ENCODE results near the gene GSTP1. TPM values are rescaled to one million over a fixed set of nuclear protein-coding genes. Genes with fewer than 3 reads are reported as not detected.

Gene GSTP1

GRCh38 chr11:67634366-67635230 lies 51.0 kb downstream of the GSTP1 start:
- DNase-seq: no peak
- Histone ChIP-seq H2BK5ac (ENCODE audit: low read depth, low read length, poor library complexity, severe bottlenecking) (no peak overlapping the region), H3K27ac (ENCODE audit: low read length, poor library complexity, severe bottlenecking) (no peak overlapping the region), H3K79me1 (replicated peaks; ENCODE audit: low read length, poor library complexity, severe bottlenecking) (no peaks in the 10 kb centered on the region), H2AK5ac (ENCODE audit: low read length, severe bottlenecking) (no peak overlapping the region), H3K9ac (ENCODE audit: low read length) (no peak overlapping the region), H3K23ac (ENCODE audit: low read length in 2 of 2) (no peak overlapping the region), H4K8ac (ENCODE audit: low read length) (no peak overlapping the region), H3K9me3 (ENCODE audit: control insufficient read depth, low read length) (no peaks in the 10 kb centered on the region), H3K18ac (ENCODE audit: low read depth in 1 of 2, low read length in 2 of 2) (no peak overlapping the region), H3K14ac (ENCODE audit: low read length in 2 of 2) (no peak overlapping the region), H3K4me2 (ENCODE audit: low read length, poor library complexity, severe bottlenecking) (no peak overlapping the region), H2BK12ac (ENCODE audit: low read length in 2 of 2) (no peak overlapping the region), H3K36me3 (ENCODE audit: control insufficient read depth in 1 of 2, insufficient read depth in 2 of 2, low read depth in 1 of 2, low read length in 2 of 2) (no peaks in the 10 kb centered on the region), H3K4ac (ENCODE audit: low read depth in 1 of 2, low read length in 2 of 2) (no peak overlapping the region), H3K4me1 (ENCODE audit: control insufficient read depth, insufficient read depth, low read depth, low read length) (peaks cover 9% of the 10 kb centered on the region), H4K91ac (ENCODE audit: low read length) (no peak overlapping the region), H2BK120ac (ENCODE audit: low read depth, low read length) (no peak overlapping the region), H3K4me3 (ENCODE audit: insufficient read depth in 1 of 2, low read depth in 1 of 2, low read length in 2 of 2) (no peak overlapping the region), H2AFZ (ENCODE audit: low read depth, low read length) (no peak overlapping the region), H3K27me3 (ENCODE audit: control insufficient read depth in 1 of 2, insufficient read depth in 1 of 2, low read length in 2 of 2) (peaks cover 10 to 34% of the 10 kb centered on the region in 2 experiments), H2BK15ac (ENCODE audit: low read depth, poor library complexity, severe bottlenecking) (no peak overlapping the region)
- 84% methylated on average over 20 of the region's 20 CpGs for WGBS

DNA sequence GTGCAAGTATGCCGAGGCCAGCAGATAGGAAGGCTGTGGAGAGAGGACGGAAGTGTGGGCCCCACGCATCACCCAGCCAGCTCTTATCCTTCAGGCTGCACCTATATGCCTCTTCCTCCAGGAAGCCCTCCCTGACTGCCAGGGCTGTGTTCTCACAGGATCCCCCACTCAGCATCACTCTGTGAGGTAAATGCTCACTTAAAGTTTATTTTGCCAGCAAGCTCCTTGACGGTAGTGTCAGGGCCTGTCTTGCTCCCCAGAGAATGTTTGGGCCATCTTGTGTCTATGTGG lies 51.6 kb downstream of the GSTP1 start:
- no peak overlapping the region for H3K23ac ChIP-seq (ENCODE audit: low read length in 2 of 2)

More for the DNA sequence above, 51.6 kb downstream of the GSTP1 start:
- Histone ChIP-seq H3K4me2 (ENCODE audit: low read length, poor library complexity, severe bottlenecking) (no peak overlapping the region), H2BK15ac (ENCODE audit: low read depth, poor library complexity, severe bottlenecking) (no peak overlapping the region), H3K27ac (ENCODE audit: low read length, poor library complexity, severe bottlenecking) (no peak overlapping the region), H4K8ac (ENCODE audit: low read length) (no peak overlapping the region), H2BK120ac (ENCODE audit: low read depth, low read length) (no peak overlapping the region), H3K14ac (ENCODE audit: low read length in 2 of 2) (no peak overlapping the region), H2BK5ac (ENCODE audit: low read depth, low read length, poor library complexity, severe bottlenecking) (no peak overlapping the region), H3K4me3 (ENCODE audit: insufficient read depth in 1 of 2, low read depth in 1 of 2, low read length in 2 of 2) (no peak overlapping the region), H3K79me1 (replicated peaks; ENCODE audit: low read length, poor library complexity, severe bottlenecking) (no peaks in the 10 kb centered on the region), H3K18ac (ENCODE audit: low read depth in 1 of 2, low read length in 2 of 2) (no peak overlapping the region), H3K9ac (ENCODE audit: low read length) (no peak overlapping the region), H3K9me3 (ENCODE audit: control insufficient read depth, low read length) (no peaks in the 10 kb centered on the region), H2BK12ac (ENCODE audit: low read length in 2 of 2) (no peak overlapping the region), H2AFZ (ENCODE audit: low read depth, low read length) (no peak overlapping the region), H3K36me3 (ENCODE audit: control insufficient read depth in 1 of 2, insufficient read depth in 2 of 2, low read depth in 1 of 2, low read length in 2 of 2) (no peaks in the 10 kb centered on the region), H3K4me1 (ENCODE audit: control insufficient read depth, insufficient read depth, low read depth, low read length) (peaks cover 9% of the 10 kb centered on the region), H2AK5ac (ENCODE audit: low read length, severe bottlenecking) (no peak overlapping the region), H4K91ac (ENCODE audit: low read length) (no peak overlapping the region), H3K4ac (ENCODE audit: low read depth in 1 of 2, low read length in 2 of 2) (no peak overlapping the region), H3K27me3 (ENCODE audit: control insufficient read depth in 1 of 2, insufficient read depth in 1 of 2, low read length in 2 of 2) (peaks cover 12 to 40% of the 10 kb centered on the region in 2 experiments)
- no peak for DNase-seq
- WGBS: 93% methylated on average over 4 of the region's 4 CpGs

Small RNAs within 50 kb of the gene (small RNA-seq; reads per million reads assigned to genes)
- gene AP003385.3 (ENCODE audit: low read depth): not detected
